HG03442 (cell line): ENCODE data around the gene CLDN8.

ENCODE experiments used
- ATAC-seq: cut with Tn5 transposase; IDR thresholded peaks from one replicate; pipeline ENCODE4 v1.9.1; 2021; ENCODE audit warnings: mild to moderate bottlenecking, moderate library complexity; ENCODE audit not compliant: unreplicated experiment

CLDN8 gene

DNA sequence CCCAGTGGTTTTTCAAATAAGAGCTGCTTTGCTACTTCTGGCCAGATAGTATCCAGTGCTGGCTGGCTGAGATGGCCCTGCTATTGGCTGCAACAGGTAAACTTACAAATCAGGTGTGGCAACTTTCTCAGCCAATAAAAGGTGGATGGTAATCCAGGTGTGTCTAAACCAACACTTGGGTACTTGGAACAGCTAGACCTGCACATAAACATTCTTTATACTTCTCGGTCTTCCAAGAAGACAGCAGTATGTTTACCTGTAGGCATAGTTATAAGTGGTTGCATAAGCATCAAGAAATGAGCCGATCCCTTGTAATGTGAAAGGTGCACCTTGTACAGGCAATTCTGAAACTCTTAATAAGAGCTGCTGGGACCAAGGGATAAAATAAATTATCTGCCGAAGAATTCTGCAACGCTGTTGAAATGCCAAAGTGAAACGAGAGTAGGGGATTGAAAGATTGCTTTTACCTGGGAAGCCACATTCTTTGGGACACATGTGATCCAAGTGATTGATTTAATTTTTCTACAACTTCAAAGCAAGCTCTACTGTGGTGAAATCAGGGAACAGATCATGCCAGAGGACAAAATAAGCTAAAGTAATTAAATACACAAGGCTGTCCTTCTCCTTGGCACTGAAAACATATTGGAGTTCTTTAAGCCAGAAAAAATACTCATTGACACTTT, at the start of gene CLDN8:
TSS of gene CLDN8 (minus strand) at position 57 of the 683 bp plus-strand sequence. CDS start 172 bp downstream, outside the sequence.
- no peak for ATAC-seq

DNA sequence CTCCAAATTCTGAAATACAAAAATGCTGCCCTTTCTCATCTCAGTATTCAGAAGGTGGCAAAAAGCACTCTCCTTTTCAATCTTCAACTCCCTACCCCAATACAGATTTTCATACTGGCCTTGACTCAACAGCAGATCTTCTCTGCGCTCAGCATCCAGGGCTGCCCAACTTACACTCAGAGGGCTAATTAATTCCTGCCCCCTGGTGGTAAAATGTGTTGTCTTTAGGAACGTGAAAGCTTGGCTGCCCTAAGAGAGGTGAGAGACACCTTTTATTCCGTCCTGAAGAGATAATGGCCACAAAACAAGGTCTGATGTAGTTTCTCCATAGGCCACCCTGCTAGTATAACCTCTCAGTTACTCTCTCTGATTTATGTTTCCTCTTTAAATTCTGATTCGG, 41.9 kb upstream of the CLDN8 start:
- no peak for ATAC-seq

- ATAC-seq: no peak
Observed at GRCh38 chr21:30256100-30256499, 40.2 kb upstream of the CLDN8 start.

DNA sequence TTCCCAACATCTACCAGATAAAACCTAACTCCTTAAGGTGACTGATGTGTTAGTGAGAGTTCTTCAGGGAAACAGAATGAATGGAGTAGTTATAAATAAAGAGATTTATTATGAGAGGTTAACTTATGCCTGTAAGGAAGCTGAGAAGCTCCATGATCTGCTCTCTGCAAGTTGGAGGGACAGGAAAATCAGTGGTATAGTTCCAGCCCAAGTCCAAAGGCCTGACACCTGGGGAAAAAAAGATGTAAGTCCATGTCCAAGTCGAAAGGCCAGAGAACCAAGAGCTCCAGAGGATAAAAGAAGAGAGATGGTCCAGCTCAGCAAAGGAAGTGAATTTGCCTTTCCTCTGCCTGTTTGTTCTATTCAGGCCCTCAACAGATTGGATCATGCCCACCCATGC, 39.8 kb upstream of the CLDN8 start:
- ATAC-seq: no peak

DNA sequence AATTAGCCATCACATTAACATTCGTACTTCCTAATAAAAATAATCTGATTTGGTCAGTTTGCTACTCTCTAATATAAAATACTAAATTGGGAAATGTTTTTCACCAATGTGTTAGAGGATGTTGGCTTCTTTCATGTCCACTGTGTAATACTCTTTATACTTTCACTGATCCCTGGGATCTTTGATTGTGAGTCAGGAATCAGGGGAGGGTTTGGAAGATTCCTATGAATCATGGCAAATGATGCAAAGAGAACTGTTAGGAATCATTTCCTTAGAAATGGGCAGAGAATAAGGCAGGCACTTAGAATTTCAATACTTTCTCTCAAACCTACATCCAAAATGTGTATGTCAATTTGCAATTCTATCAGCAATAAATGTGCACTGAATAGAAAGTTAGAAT, 35.9 kb upstream of the CLDN8 start:
- ATAC-seq: no peak

DNA sequence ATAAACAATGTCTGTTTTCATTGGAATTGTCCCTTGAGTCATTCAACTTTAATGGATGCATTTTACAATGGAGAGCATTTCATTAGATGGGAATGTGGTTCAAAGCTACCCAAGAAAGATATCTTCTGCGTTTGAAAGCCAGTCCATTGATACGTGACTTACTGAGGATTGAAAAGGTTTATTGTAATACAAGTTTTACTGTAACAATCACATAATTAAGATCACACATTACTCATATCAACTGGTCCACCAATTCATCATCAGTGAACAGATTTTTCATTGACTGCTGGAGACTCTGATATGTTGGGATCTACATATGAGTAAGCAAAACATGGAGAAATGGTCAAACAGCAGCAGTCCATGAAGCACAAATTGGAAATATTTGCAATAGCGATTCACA, 34.0 kb upstream of the CLDN8 start:
- no peak for ATAC-seq

DNA sequence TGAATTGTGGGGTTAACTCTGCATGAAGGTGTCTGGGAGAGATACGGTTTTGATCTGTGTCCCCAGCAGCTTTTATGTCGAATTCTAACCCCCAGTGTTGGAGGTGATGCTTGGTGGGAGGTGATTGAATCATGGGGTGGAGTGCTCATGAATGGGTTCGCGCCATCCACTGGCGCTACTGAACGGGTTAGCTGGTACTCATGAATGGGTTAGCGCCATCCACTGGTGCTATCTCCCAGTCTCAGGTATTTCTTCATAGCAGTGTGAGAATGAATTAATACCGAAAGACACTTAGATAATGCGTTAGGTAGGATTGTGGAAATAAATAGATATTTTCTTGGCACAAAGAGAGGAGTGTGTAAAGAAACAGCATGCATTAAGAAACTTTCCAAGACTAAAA, 32.9 kb upstream of the CLDN8 start:
- no peak for ATAC-seq

GRCh38 chr21:30245061-30245460, 29.2 kb upstream of the CLDN8 start:
- no peak for ATAC-seq

DNA sequence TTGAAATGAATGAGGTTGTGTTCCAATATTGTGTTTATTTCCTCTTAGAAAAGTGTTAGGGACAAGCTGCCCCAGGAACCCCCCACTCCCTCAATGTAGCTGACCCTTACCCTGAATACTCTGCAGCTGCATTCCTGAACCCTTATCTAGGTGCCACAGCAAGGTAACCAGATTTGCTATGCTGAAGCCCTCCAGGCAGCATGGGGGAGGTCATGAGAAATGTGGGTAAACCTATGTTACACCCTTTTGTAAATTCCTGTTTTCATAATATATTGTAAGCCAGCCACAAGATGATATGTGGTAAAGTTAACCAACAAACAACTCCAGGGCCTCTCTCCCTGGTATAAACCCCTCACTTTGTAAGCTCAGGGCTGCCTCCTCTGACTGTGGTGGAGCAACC, 27.8 kb upstream of the CLDN8 start:
- no peak for ATAC-seq

- ATAC-seq: no peak
Observed at GRCh38 chr21:30240661-30241060, 24.8 kb upstream of the CLDN8 start.

- no peak for ATAC-seq
Observed at GRCh38 chr21:30238168-30238567, 22.3 kb upstream of the CLDN8 start.

GRCh38 chr21:30234643-30235042, 18.7 kb upstream of the CLDN8 start:
- no peak for ATAC-seq

GRCh38 chr21:30234050-30234449, 18.2 kb upstream of the CLDN8 start:
- no peak for ATAC-seq

DNA sequence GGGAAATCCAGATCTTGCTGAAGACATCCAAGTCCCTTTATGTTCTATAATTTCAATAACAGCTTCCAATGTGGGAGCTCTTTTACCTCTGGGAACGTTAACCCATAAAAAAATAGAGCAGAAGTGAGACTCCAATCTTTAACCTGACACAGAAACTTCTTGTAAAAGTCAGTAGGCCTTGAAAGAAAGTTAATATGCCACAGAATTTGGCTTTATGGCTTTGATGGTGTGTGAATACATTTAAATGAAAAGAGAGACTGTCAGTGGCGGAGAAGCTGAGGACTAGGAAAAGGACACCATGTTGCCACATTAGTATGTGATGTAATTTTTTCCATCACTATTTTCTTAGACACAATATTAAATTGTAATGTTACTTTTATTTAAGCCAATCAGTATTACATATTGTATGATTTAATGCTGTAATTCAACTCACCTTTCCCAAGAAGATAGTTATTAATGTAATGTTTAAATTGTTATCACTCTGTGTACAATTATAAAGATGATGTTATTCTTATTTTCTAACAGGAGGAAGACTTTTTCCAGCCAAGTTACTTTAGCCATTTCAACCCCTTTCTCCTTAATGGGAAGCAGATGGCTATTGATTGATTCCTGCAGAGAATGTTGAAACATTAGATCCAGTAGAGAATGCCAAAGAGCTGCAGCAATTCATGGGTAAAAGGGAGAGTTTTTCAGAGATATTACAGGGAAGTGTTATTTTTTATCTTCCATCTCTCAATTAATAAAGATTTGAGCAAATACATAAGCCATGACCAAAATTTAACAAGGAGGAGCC, 17.5 kb upstream of the CLDN8 start:
- no peak for ATAC-seq

GRCh38 chr21:30232011-30232410, 16.1 kb upstream of the CLDN8 start:
- ATAC-seq: no peak

GRCh38 chr21:30227633-30228404, 11.9 kb upstream of the CLDN8 start:
- no peak for ATAC-seq

DNA sequence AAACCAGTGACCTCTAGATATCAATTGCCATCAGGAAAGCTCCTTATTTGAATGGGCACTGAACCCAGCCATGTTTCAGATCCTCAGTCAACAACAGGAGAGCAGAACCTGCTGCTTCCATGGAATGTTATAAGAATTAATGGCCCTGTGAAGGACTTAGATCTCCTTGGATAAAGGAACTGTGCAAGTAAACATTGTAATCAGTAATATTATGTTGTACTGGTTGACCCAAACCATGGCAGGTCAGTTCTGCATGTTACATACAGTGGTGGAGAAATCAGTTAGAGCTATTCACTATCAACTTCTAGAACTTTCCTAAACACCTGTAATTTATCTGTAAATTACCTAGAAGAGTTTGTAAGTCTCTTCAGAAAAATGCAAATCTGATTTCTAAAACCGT, 11.2 kb upstream of the CLDN8 start:
- no peak for ATAC-seq

DNA sequence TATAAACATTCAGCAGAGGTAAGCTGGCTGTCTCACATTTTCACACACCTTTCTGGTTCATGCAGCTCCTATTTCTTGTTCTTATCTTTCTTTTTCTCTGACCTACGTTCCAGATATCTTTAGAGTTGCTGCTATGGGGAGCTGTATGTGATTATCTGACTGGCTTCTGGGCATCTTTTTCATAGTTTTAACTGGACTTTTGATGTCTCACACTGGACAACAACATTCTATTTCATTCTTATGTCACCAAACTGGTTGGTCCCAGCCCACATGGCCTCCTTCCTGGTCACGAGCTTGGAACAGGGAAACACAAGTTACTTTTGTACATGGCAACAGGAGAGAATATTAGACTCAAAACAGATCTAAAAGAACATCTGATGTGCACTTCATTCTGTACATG, 7.7 kb upstream of the CLDN8 start:
- no peak for ATAC-seq

DNA sequence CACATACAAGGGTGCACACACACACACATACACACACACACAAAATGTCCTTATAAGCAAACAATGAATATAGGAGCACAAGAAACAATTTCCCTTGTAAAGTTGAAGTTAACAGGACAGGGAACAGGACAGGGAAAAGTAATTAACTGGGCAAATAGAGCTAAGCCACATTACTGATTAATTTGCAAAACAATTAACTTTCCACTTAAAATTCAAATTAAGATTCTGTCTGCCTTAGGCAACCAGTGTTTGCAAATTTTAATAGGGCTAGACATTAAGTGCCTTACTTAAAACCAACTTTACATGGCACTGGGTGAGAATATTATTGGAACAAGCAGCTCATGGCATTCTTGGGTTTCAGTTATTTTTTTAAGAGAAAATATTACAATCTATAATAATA, 6.8 kb upstream of the CLDN8 start:
- ATAC-seq: no peak

GRCh38 chr21:30211071-30211470, 4.8 kb downstream of the CLDN8 start:
- ATAC-seq: no peak

- no peak for ATAC-seq
Observed at GRCh38 chr21:30209601-30210000, 6.3 kb downstream of the CLDN8 start.

DNA sequence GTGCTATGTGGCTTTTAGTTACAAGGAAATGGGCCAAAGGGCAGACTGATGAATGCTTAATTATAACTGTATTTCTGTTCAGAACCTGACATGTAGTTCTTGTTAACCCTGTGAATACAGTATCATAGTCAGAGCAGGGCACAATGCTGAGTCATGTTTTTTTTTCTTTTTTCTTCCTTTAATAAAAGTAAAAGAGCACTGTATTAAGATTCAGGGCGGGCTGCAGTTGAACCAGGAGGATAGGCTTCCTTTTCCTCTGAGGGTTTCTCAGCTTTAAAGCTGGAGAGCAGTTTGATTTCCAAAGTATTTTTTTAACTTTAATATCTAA, 8.7 kb downstream of the CLDN8 start:
- no peak for ATAC-seq
